Astrocyte (in vitro differentiated cells and primary cell): ENCODE measurements around the gene ATP5F1D. TPM values are rescaled to one million over a fixed set of nuclear protein-coding genes. Genes with fewer than 3 reads are reported as not detected.

Experiments
- DNase-seq: peaks from one replicate; pipeline ENCODE4 v3.0.0-alpha.2; 2010; ENCODE audit warnings: low read depth
- FAIRE-seq: peaks from 2 replicates; lab custom pipeline; 2011; peaks lifted over from hg19 to GRCh38; lab: Jason Lieb, UNC
- H2AFZ ChIP-seq: 2 replicates; pipeline ENCODE4 v1.6.0; 2012; ENCODE audit warnings: low read depth, low read length, inconsistent platforms
- H3K27ac ChIP-seq: 2 replicates; pipeline ENCODE4 v1.5.1; 2011; ENCODE audit warnings: low read depth, low read length, inconsistent platforms
- H3K27me3 ChIP-seq: 2 replicates; pipeline ENCODE4 v1.6.0; 2011; ENCODE audit warnings: low read length, inconsistent platforms; ENCODE audit not compliant: insufficient read depth
- H3K36me3 ChIP-seq: 2 replicates; pipeline ENCODE4 v1.5.1; 2011; ENCODE audit warnings: low read length, inconsistent platforms; ENCODE audit not compliant: insufficient read depth
- H3K4me1 ChIP-seq: 2 replicates; pipeline ENCODE4 v1.5.1; 2011; ENCODE audit warnings: low read length, inconsistent platforms; ENCODE audit not compliant: insufficient read depth
- H3K4me2 ChIP-seq: 2 replicates; pipeline ENCODE4 v1.6.0; 2012; ENCODE audit warnings: low read length, inconsistent platforms
- H3K4me3 ChIP-seq: 2 replicates; pipeline ENCODE4 v1.5.1; 2011; ENCODE audit warnings: low read depth, mild to moderate bottlenecking, low read length, inconsistent platforms; ENCODE audit not compliant: insufficient read depth
- H3K79me2 ChIP-seq: 2 replicates; pipeline ENCODE4 v1.6.0; 2012; ENCODE audit warnings: mild to moderate bottlenecking, low read length, inconsistent platforms; ENCODE audit not compliant: insufficient read depth
- H3K9ac ChIP-seq: 2 replicates; pipeline ENCODE4 v1.6.0; 2012; ENCODE audit warnings: mild to moderate bottlenecking, low read length, inconsistent platforms
- H3K9me3 ChIP-seq: 2 replicates; pipeline ENCODE4 v1.5.1; 2012; ENCODE audit warnings: low read depth, mild to moderate bottlenecking, low read length, inconsistent platforms; ENCODE audit not compliant: insufficient read depth
- H4K20me1 ChIP-seq: 2 replicates; pipeline ENCODE4 v1.6.0; 2012; ENCODE audit warnings: low read length, inconsistent platforms; ENCODE audit not compliant: insufficient read depth
- H3K27ac Mint-ChIP-seq: one replicate; pipeline ENCODE4 v1.8.0; 2021; ENCODE audit warnings: mild to moderate bottlenecking, mixed read lengths; ENCODE audit not compliant: unreplicated experiment
- H3K27me3 Mint-ChIP-seq: one replicate; pipeline ENCODE4 v1.8.0; 2021; ENCODE audit warnings: low read depth, mixed read lengths; ENCODE audit not compliant: unreplicated experiment
- H3K36me3 Mint-ChIP-seq: one replicate; pipeline ENCODE4 v1.8.0; 2021; ENCODE audit warnings: low read depth, mixed read lengths; ENCODE audit not compliant: unreplicated experiment
- H3K4me1 Mint-ChIP-seq: one replicate; pipeline ENCODE4 v1.8.0; 2021; ENCODE audit warnings: low read depth, mixed read lengths; ENCODE audit not compliant: unreplicated experiment
- H3K4me3 Mint-ChIP-seq: one replicate; pipeline ENCODE4 v1.8.0; 2021; ENCODE audit warnings: mild to moderate bottlenecking, moderate library complexity, mixed read lengths; ENCODE audit not compliant: unreplicated experiment
- H3K9me3 Mint-ChIP-seq: one replicate; pipeline ENCODE4 v1.8.0; 2021; ENCODE audit warnings: mild to moderate bottlenecking, mixed read lengths; ENCODE audit not compliant: unreplicated experiment
- EZH2 ChIP-seq: IDR thresholded peaks from 2 replicates; pipeline ENCODE4 v1.6.1; 2012; ENCODE audit warnings: mild to moderate bottlenecking, low read length, inconsistent platforms; ENCODE audit not compliant: insufficient read depth
- total RNA-seq: library from RNA; stranded (reverse); gene quantifications from 2 replicates; pipeline ENCODE4 v1.2.1, GENCODE V29; 2021
- TF ChIP-seq, protein P1 (sequence below): IDR thresholded peaks from 2 replicates; pipeline ENCODE4 v1.5.1; 2011; ENCODE audit warnings: low read depth, mild to moderate bottlenecking, inconsistent platforms, low read length, moderate library complexity; ENCODE audit not compliant: insufficient read depth

Gene ATP5F1D
- total RNA-seq, 1 donor from 2014 or later: 154 TPM

DNA sequence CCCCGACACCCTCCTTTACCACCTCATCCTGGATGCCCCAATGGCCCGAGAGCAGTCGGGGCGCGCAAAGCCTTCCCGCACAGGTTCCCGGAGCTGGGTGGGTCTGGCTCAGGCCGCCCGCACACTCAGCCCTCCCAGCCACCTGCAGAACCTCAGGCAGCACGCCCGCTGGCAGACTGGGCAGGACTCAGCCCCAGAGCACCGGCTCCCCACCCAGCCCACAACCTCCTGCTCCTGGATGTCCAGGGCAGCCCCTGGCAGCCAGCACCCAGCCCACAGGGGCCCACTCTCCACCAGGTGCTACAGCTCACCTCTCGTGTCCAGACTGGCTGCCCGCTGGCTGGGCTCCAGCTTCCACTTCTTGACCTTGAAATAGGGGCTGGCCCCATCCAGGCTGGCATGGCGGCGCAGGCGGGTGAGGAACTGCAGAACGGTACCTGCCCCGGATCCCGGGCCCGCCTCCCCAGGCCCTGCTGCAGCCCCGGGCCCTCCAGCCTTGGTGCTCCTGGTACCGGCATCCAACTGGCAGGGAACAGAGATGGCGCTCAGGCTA lies 8.4 kb upstream of the ATP5F1D start:
- Mint-ChIP-seq H3K4me1 (peaks cover 11% of the 10 kb centered on the region), H3K27me3 (no peaks in the 10 kb centered on the region), H3K4me3 (no peak overlapping the region), H3K36me3 (peaks cover 7% of the 10 kb centered on the region), H3K9me3 (no peaks in the 10 kb centered on the region), H3K27ac (no peak overlapping the region)
- no peak overlapping the region for H2AFZ ChIP-seq
- peaks cover 13% of the 10 kb centered on the region for H3K79me2 ChIP-seq
- peaks cover 3% of the 10 kb centered on the region for H3K36me3 ChIP-seq
- no peaks in the 10 kb centered on the region for H3K27me3 ChIP-seq
- DNase-seq (no peak), FAIRE-seq (no peak)
- peaks cover 21% of the 10 kb centered on the region for H3K4me1 ChIP-seq
- H3K9me3 ChIP-seq: no peaks in the 10 kb centered on the region
- no peak overlapping the region for H3K4me3 ChIP-seq
- no peak overlapping the region for H3K27ac ChIP-seq
- peak overlapping the region; percentile 19 for H3K9ac ChIP-seq
- TF ChIP-seq EZH2: no peak
- TF ChIP-seq, protein P1, sequence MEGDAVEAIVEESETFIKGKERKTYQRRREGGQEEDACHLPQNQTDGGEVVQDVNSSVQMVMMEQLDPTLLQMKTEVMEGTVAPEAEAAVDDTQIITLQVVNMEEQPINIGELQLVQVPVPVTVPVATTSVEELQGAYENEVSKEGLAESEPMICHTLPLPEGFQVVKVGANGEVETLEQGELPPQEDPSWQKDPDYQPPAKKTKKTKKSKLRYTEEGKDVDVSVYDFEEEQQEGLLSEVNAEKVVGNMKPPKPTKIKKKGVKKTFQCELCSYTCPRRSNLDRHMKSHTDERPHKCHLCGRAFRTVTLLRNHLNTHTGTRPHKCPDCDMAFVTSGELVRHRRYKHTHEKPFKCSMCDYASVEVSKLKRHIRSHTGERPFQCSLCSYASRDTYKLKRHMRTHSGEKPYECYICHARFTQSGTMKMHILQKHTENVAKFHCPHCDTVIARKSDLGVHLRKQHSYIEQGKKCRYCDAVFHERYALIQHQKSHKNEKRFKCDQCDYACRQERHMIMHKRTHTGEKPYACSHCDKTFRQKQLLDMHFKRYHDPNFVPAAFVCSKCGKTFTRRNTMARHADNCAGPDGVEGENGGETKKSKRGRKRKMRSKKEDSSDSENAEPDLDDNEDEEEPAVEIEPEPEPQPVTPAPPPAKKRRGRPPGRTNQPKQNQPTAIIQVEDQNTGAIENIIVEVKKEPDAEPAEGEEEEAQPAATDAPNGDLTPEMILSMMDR: no peak
- peak overlapping the region; percentile 15 for H3K4me2 ChIP-seq
- peaks cover 45% of the 10 kb centered on the region for H4K20me1 ChIP-seq

DNA sequence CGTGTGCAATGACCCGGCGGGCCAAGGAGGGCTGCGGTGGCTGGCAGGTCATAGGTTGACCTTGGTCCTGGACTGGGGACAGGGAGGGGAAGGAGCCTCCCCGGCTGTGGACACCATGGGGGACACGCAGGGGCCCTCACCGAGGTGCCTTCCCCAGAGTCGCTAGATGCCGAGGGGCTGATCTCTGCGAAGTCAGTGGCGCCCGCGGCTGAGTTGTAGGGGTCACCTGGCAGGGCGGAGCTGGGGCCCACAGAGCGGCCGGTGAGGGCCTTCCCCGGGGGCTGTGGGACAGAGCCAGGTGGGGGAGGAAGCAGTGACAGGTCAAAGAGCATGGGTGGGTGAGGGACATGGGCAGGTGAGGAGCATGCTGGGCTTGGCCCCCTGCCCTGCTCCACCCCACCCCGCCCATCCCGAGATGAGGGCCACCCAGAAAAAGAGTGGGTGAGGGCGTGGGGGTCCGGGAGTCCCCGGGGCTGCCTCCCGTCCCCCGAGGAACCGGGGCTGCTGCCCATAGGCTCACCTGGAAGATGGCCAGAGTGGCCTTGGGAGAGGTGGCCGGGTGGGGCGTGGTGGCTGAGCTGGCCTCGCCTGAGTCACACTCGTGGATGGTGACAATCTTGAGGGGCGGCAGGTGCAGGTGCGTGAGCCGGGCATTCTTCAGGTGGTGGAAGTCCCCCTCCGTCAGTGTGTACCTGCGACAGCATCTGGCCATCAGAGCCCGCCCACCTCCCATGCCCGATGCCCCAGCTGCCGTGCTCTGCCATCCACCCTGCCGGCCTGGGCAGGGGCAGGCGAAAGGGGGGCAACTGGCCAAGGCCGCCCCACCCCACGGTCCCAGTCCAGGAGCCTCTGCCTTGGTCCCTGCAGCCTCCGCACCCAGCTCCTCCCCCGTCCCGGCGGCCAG lies 7.2 kb upstream of the ATP5F1D start:
- H3K27ac ChIP-seq: no peak overlapping the region
- peaks cover 3% of the 10 kb centered on the region for H3K36me3 ChIP-seq
- no peak overlapping the region for H3K9ac ChIP-seq
- Mint-ChIP-seq H3K27me3 (no peaks in the 10 kb centered on the region), H3K27ac (no peak overlapping the region), H3K4me3 (no peak overlapping the region), H3K4me1 (peaks cover 11% of the 10 kb centered on the region), H3K36me3 (peaks cover 7% of the 10 kb centered on the region), H3K9me3 (no peaks in the 10 kb centered on the region)
- H3K4me1 ChIP-seq: peaks cover 21% of the 10 kb centered on the region
- H3K79me2 ChIP-seq: peaks cover 13% of the 10 kb centered on the region
- no peak for DNase-seq
- no peaks in the 10 kb centered on the region for H3K9me3 ChIP-seq
- H3K4me2 ChIP-seq: no peak overlapping the region
- FAIRE-seq: no peak
- no peak overlapping the region for H3K4me3 ChIP-seq
- H2AFZ ChIP-seq: no peak overlapping the region
- H4K20me1 ChIP-seq: peaks cover 52% of the 10 kb centered on the region
- H3K27me3 ChIP-seq: no peaks in the 10 kb centered on the region
- TF ChIP-seq EZH2: no peak
- TF ChIP-seq, protein P1: no peak

DNA sequence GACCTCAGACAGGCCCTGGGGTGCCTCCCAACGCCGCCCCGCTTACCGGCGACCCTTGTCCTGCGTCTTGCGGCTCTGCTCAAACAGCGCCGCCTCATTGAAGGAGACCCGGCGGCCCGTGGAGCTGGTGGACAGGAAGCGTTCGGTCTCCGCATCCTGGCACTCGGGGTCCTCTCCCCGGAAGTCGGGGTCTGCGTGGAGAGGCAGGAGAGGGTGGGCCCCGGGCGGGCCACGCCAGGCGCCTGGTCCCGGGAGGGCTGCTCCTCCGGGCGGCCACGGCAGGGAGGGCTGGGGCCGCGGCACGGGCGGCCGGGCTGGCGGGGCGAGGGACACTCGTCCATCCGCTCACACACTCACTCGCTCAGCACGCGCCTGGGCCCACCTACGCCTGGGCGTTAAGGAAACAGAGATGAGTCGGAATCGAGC lies 6.6 kb upstream of the ATP5F1D start:
- Mint-ChIP-seq H3K27ac (no peak overlapping the region), H3K27me3 (no peaks in the 10 kb centered on the region), H3K4me3 (no peak overlapping the region), H3K9me3 (no peaks in the 10 kb centered on the region), H3K4me1 (peaks cover 12% of the 10 kb centered on the region), H3K36me3 (peaks cover 7% of the 10 kb centered on the region)
- H3K4me3 ChIP-seq: no peak overlapping the region
- H3K27ac ChIP-seq: no peak overlapping the region
- peaks cover 25% of the 10 kb centered on the region for H3K4me1 ChIP-seq
- DNase-seq (no peak), FAIRE-seq (no peak)
- H3K4me2 ChIP-seq: no peak overlapping the region
- H3K9ac ChIP-seq: no peak overlapping the region
- no peak overlapping the region for H2AFZ ChIP-seq
- no peaks in the 10 kb centered on the region for H3K9me3 ChIP-seq
- no peaks in the 10 kb centered on the region for H3K27me3 ChIP-seq
- peaks cover 3% of the 10 kb centered on the region for H3K36me3 ChIP-seq
- TF ChIP-seq EZH2: no peak
- TF ChIP-seq, protein P1: no peak
- peaks cover 13% of the 10 kb centered on the region for H3K79me2 ChIP-seq
- peaks cover 52% of the 10 kb centered on the region for H4K20me1 ChIP-seq
